B cell (primary cell): ENCODE data around the gene APOB.

Source experiments
- EZH2 ChIP-seq: IDR thresholded peaks from 2 replicates; pipeline ENCODE4 v1.6.1; 2012; ENCODE audit warnings: borderline replicate concordance, low read depth, mild to moderate bottlenecking, moderate library complexity, low read length; ENCODE audit not compliant: insufficient read depth, poor library complexity, severe bottlenecking
- TF ChIP-seq, protein P1 (sequence below): fragments of 200-600 bp; IDR thresholded peaks from one replicate; pipeline ENCODE4 v1.8.0; 2022; ENCODE audit warnings: antibody characterized with exemption, mild to moderate bottlenecking

DNA sequence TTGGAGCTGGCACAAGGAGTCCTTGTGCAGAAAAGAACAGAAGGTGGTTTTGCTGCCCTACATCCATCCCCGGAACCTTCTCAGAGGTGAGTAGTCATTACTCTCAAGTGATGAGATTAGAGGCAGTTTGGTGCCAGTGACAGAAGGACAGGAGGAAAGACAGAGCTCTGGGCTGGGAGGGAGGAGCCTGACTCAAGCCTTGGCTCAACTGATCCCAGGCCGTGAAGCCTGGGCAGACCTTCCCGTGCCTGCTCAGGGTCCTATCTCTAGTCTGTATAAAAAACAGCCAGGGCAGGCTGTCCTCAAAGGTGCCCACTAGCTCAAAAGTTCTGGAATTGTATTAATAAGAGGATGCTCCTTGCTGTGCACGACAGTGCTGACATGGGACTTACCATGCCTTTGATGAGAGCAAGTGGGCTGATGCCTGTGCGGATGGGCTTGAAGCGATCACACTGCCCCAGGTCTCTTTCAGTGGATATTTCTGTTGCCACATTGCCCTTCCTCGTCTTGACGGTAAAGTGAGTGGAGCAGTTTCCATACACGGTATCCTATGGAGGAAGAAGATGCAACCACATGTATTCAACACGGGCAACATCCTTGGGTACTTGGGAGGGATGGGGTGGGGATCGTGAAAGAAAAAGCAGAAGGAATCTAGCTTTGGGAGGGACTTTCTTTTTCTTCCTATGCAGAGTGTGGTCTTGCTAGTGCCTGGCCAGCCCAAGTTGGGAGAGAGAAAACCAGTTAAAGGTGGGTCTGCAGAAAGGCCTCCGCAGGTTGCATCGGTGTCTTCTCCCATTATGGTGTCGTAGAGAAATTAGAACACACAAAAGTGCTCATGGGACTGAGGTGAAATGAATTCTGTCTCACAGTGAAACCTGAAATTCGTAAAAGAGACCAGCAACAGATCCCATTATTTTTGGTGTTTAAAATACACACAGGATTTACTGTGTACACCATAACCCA is 6.9 kb downstream of the APOB start:
- TF ChIP-seq, protein P1, sequence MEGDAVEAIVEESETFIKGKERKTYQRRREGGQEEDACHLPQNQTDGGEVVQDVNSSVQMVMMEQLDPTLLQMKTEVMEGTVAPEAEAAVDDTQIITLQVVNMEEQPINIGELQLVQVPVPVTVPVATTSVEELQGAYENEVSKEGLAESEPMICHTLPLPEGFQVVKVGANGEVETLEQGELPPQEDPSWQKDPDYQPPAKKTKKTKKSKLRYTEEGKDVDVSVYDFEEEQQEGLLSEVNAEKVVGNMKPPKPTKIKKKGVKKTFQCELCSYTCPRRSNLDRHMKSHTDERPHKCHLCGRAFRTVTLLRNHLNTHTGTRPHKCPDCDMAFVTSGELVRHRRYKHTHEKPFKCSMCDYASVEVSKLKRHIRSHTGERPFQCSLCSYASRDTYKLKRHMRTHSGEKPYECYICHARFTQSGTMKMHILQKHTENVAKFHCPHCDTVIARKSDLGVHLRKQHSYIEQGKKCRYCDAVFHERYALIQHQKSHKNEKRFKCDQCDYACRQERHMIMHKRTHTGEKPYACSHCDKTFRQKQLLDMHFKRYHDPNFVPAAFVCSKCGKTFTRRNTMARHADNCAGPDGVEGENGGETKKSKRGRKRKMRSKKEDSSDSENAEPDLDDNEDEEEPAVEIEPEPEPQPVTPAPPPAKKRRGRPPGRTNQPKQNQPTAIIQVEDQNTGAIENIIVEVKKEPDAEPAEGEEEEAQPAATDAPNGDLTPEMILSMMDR: no peak
- TF ChIP-seq EZH2: no peak
